ENCODE data around the gene SCAF4.
"Not testable (repeated sequence)": the region's sequence is repeated elsewhere in the genome, so short reads cannot be mapped to it uniquely, and the experiment has no call there.

The SCAF4 gene

GRCh38 chr21:31737586-31738397 lies 5.9 kb upstream of the SCAF4 start:
- not testable (repeated sequence) for DNase-seq (ENCODE audit: low read depth in 1 of 2, low spot score in 1 of 2)

DNA sequence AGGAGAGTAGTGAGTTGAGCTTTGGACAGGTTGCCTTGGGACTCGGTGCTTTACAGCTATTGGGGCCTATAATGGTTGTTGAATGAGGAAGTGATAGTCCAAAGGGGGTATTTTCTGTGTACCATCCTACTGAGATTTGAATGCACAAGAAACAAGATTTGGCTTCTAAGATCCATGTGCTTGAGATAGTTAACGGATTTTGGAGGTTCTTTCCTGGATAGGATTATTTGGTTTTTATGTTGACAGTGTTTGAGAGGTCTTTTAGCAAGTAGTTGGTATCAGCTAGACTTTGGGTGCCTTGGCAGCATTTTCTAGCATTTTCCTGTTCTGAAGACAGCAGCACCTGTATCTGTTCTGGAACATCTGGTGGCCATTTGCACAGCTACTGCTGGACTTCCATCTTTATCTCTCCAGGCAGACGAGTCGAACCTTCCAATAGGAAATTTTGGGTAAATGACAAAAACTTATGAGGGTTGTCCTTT lies 3.6 kb upstream of the SCAF4 start:
- DNase-seq (ENCODE audit: low read depth in 1 of 2, low spot score in 1 of 2), result no peak

DNA sequence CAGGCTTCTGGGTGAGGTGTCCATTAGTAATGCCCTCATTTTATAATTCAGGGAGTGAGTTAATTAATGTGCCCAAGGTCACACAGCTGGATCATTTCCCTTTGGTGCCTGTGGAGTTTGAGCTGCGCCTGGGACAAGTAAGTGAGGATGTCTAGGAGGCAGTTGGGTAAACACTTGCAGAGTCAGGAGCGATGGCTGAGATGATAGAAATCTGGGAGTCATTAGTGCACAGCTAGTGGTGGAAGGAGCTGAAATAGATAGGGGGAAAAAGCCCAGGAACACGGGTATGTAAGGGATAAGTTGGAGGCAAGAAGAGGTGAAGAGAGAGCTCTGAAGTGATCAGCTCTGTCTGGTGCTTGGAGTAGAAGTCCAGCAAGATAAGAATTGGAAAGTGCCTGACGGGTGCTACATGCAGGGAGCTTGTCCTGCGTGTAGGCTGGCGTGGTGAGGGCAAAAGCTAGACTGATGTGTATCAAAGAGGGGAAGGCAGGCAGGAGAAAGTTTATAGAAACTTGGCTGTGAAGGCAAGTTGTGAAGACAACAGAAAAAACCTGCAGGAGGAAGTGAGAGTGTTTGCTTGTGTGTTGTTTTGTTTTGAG lies 1.7 kb upstream of the SCAF4 start:
- DNase-seq (ENCODE audit: low read depth in 1 of 2, low spot score in 1 of 2), result no peak

- DNase-seq (ENCODE audit: low read depth in 1 of 2, low spot score in 1 of 2), result no peak
These were observed 956 bp upstream of the SCAF4 start for GRCh38 chr21:31732597-31733550.

- peak; percentile 19 to 33 for DNase-seq (ENCODE audit: low read depth in 1 of 2, low spot score in 1 of 2)
These were observed 662 bp downstream of the SCAF4 start for GRCh38 chr21:31731056-31731856.

DNA sequence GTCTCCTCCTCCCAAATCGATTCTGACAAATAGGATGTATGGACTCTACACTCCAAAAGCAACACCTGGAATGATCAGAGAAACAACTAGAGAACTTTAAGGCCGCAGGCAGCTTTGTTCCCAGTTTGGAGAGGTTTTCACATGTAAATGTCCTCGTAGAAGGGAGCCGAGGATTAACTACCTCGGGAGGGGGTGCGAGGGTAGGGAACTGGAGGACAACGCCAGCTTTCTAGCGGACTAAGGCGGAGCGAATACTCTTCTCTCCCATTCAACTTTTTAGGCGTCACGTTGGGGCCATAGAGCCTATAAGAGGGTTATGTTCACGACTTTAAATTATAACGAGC lies 1.2 kb downstream of the SCAF4 start:
- DNase-seq (ENCODE audit: low read depth in 1 of 2, low spot score in 1 of 2), result no peak

GRCh38 chr21:31729622-31730343 lies 2.1 kb downstream of the SCAF4 start:
- DNase-seq (ENCODE audit: low read depth in 1 of 2, low spot score in 1 of 2), result no peak

DNA sequence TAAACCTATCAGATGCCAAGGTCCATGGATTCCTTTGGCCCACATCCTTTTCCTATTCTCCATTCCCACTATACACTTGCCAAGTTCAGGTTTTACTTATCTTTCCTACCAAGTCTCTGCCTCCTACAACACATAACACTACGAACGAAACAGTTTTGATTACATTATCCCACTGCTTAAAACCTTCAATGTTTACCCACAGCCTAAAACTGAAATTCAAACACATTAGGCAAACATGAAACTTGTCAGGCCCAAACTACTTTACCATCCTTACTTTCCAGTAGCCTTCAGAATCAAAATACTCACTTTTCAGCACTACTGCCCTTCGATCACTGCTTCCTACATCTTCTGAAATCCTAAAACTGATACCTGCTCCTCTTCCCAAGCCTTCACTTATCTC lies 3.0 kb downstream of the SCAF4 start:
- no peak for DNase-seq (ENCODE audit: low read depth in 1 of 2, low spot score in 1 of 2)

DNA sequence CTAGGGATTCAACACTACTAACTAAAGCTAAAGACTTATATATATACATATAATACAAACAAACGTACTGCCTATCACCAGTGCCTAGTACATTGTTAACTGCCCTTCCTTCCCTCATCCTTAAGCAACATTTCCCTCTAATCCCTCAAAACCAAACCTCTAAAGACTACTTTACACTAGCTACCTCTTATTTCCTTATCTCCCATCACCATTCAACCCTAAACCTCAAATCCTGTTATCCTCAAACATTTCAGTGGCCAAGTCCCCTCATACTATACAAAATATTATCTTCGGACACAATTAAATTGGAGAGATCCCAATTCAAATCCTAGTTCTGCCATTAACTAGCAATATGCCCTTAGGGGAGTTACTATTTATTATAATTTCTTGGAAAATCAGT lies 3.7 kb downstream of the SCAF4 start:
- DNase-seq (ENCODE audit: low read depth in 1 of 2, low spot score in 1 of 2), result no peak

DNA sequence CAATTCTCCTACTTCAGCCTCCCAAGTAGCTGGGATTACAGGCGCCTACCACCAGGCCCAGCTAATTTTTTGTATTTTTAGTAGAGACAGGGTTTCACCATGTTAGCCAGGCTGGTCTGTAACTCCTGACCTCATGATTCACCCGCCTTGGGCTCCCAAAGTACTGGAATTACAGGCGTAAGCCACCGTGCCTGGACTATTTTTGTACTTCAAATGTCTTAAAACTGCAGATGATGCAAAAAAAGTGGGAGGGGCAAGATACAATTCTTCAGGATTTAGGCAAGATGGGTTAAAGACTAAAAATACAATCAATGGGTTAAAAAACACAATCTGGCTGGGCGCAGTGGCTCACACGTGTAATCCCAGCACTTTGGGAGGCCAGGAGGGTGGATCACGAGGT lies 4.7 kb downstream of the SCAF4 start:
- DNase-seq (ENCODE audit: low read depth in 1 of 2, low spot score in 1 of 2), result no peak

DNA sequence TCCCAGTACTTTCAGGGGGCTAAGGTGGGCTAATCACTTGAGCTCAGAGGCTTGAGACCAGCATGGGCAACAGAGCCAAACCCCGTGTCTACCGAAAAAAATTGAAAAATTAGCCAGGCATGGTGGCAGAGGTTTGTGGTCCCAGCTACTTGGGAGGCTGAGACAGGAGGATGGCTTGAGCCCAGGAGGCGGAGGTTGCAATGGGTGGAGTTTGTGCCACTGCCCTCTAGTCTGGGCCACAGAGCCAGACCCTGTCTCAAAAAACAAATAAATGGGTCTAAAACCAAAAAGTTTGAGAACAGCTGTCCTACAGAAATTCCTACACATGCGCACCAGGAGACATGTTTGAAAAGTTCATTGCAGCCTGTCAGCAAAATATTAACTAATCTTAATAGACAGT lies 5.5 kb downstream of the SCAF4 start:
- DNase-seq (ENCODE audit: low read depth in 1 of 2, low spot score in 1 of 2), result no peak

DNA sequence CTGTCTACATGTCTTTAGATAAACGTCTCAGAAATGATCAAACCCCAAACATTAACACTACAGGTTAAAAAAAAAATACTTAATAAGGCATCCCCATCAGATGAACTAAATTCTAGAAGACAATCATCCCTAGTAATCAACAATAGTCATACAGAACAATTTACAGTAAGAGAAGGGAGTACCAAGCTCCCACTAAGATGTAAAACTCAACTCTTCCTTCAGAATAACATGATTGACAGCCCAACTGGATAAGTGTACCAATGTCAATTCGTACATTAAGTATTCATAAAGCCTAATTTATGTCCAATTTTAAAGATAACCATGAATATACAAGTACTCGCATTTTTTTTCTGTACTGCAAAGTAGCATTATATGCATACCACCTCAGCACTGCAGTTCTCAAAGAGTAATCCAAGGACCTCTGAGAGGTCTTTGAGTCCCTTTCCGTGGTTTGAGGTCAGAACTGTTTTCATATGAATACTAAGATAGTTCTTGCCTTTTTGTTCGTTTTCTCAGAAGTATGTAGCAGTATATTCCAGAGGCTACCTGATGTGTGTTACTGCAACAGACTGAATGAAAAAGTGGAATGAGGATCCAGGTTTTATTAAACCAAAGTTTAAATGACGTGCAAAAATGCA lies 6.6 kb downstream of the SCAF4 start:
- DNase-seq (ENCODE audit: low read depth in 1 of 2, low spot score in 1 of 2), result no peak

GRCh38 chr21:31724552-31724951 lies 7.4 kb downstream of the SCAF4 start:
- no peak for DNase-seq (ENCODE audit: low read depth in 1 of 2, low spot score in 1 of 2)

- no peak for DNase-seq (ENCODE audit: low read depth in 1 of 2, low spot score in 1 of 2)
These were observed 10.5 kb downstream of the SCAF4 start for GRCh38 chr21:31721381-31721780.

DNA sequence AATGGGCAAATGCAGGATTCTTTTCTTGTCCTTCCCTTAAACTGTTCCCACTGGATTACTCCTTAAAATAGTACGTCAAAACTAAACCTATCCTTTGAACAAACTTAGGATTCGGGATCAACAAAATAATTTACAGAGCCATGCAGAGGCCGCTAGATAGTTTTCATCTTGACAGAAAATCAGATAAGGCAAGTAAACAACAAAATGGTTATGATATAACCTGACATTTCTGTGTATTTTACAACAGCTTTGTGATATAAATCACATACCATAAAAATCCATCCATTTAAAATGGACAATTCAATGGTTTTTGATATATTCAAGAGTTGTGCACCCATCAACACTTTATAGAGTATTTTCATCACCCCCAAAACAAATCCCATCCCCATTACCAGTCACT lies 11.2 kb downstream of the SCAF4 start:
- DNase-seq (ENCODE audit: low read depth in 1 of 2, low spot score in 1 of 2), result no peak

DNA sequence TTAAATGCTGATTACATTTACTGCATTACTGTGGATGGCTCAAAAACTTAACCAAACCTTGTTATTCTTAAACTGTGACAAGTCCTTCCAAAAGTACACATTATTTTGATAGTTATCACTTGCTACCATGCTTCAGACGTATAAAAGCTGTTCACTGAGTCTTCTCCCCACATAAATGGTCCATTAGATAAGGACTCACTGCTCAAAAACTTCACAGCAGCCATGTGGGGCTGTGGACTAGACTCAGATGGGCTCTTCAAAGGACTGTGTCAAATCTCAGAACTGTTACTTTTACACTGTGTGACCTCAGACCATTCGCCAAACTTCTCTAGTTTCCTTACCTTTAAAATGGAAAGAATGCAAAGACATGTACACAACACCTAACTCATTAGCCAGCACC lies 11.6 kb downstream of the SCAF4 start:
- DNase-seq (ENCODE audit: low read depth in 1 of 2, low spot score in 1 of 2), result no peak

GRCh38 chr21:31716106-31716505 lies 15.8 kb downstream of the SCAF4 start:
- no peak for DNase-seq (ENCODE audit: low read depth in 1 of 2, low spot score in 1 of 2)

DNA sequence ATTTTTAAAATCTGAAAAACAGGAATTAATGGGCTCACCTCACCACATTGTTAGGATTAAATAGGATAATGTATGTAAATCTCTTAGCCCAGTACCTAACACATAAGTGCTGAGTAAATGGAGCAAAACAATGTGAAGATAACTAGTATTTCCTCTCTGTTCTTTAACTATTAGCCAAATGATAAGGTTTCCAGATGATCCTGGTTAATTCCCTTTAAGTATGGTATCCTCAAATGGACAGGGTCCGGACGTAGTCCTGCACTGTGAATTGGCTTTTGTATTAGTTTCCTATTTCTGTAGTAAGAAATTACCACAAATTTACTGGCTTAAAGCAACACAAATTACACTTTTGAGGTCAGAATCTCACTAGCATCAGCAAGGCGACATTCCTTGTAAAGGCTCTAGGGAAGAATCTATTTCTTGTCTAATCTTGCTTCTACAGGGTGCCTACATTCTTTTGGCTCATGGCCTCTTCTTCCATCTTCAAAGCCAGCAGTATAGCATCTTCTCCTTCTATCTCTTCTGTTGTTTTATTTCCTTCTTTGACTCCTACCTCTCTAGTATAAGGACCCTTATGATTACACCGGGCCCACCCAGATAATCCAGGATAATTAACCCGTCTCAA lies 17.1 kb downstream of the SCAF4 start:
- DNase-seq (ENCODE audit: low read depth in 1 of 2, low spot score in 1 of 2), result no peak

- no peak for DNase-seq (ENCODE audit: low read depth in 1 of 2, low spot score in 1 of 2)
These were observed 17.8 kb downstream of the SCAF4 start for GRCh38 chr21:31713973-31714740.
